GM12873 (cell line): Measurements from ENCODE around the gene KEL.

Experiments
- CTCF ChIP-seq: IDR thresholded peaks from 2 replicates; pipeline ENCODE4 v1.5.1; 2012; ENCODE audit warnings: low read depth, mild to moderate bottlenecking, moderate library complexity, low read length, control low read depth; ENCODE audit not compliant: insufficient read depth; ENCODE audit errors: missing control alignments

The KEL gene

DNA sequence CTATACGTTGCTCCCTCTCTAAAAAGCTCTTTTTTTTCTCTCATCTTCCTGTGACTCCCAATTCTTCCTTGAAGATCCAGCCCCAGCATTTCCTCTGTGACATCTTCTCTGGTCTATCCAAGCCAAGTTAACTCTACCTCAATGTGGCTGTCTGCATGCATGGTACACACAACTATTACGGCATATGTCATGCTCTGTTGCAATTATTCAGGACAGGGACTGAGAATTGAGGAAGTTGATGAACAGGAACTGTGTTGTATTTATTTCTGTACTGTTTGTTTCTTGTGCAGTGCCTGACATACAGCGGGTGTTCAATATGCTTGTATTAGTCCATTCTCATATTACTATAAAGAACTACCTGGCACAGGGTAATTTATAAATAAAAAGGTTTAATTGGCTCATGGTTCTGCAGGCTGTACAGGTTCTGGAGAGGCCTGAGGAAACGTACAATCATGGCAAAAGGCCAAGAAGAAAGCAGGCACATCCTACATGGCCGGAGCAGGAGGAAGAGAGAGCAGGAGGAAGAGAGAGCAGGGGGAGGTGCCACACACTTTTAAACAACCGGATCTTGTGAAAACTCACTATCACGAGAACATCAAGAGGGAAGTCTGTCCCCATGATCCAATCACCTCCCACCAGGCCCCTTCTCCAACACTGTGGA, 34.9 kb downstream of the KEL start:
- TF ChIP-seq CTCF: no peak

DNA sequence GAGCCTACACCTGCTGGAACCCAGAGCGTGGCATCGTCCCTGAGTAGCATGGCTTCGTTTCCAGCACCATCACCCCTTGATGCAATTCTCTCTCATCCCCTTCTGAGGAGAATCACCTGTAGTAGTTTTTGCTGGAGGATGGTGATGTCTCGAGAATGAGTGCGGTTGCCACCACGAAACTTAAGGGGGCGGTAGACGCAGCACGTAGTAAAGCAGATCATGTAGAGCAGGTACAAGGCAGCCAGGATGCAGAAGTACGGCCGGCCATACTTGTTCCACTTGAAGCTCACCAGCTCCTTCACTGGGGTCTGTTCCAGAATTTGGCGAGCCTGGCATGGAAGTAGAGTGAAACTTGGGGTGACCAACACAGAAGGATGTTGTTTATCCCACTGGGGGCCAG, 36.8 kb downstream of the KEL start:
- peak; percentile 19 for TF ChIP-seq CTCF

- TF ChIP-seq CTCF: no peak
These were observed 38.8 kb downstream of the KEL start for GRCh38 chr7:142923391-142923790.

- no peak for TF ChIP-seq CTCF
These were observed 42.5 kb downstream of the KEL start for GRCh38 chr7:142919656-142920055.

DNA sequence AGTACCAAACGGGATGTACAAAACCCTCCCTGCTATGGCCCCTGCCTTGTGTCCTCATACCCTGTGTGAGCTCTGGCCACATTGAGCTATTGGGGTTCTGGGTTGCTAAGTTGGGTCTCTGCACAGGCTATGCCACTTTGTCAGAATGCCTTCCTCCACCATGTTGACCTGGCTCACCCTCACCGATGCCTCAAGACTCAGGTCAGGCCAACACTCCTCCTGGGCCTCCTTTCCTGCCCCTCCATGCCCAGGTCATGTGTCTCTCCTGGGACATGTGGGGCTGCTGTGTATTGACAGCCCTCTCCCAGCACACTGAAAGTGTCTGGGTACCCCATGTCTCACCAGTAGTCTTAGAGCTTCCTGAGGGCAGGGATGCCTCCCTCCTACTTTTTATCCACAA, 43.3 kb downstream of the KEL start:
- no peak for TF ChIP-seq CTCF

- TF ChIP-seq CTCF: no peak
These were observed 44.7 kb downstream of the KEL start for GRCh38 chr7:142917447-142917846.

DNA sequence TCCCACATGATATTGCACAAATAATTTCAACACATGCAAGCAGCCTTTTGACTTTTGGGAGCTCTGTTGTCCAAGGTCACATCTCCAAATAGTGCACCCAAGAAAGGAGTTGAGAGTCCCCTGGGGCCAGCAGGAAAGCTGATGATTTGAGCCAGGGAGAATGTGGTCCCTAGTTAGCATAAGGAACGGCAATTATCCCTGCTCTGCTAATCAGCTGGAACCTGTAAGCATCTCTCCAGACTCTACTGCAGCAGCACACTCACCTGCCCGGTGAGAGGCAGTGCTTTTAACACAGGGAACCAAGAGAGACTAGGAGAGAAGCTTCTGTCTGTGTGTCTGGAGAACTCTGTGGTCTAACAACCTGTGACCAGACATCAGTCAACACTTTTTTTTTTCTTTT, 45.7 kb downstream of the KEL start:
- TF ChIP-seq CTCF: no peak
